COLO829 (cell line): ENCODE data around the gene SSH2.

Source experiments
- DNase-seq: peaks from one replicate; pipeline ENCODE4 v3.0.0; 2012; ENCODE audit warnings: low spot score

The SSH2 gene

DNA sequence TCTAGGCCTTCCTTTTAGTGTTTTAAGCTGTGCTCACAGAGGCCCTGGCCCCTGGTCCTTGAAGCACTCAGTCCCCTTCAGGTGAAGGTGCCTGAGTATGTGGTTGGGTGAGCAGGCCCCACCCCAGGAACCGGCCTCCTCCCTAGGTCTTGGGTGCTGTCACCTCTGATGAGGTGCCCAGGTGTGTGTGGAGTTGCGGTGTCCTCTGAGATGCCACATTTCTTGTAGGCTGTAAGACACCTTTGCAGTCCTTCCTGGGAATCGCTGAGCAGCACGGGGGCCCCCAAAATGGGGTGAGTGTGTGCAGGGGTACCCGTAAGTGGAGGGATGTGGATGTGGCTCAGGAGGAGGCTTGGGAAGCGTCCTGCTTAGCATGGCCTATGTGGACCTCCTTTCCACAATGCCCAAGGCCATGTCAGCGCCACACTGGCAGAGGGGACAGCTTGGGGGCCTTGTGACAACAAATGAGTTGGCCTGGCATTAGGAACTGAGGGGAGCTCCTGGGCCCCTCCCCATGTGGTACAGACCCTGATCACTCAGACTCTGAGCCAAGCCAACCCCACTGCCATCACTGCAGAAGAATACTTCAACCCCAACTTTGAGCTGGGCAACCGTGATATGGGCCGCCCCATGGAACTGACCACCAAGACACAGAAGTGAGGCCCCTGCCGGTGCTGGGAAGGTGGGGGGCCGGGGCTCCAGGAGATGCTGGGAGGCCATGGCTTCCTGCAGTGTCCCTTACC lies 318.5 kb downstream of the SSH2 start:
- DNase-seq: no peak

GRCh38 chr17:29610395-29610794 lies 319.6 kb downstream of the SSH2 start:
- DNase-seq: no peak

GRCh38 chr17:29608986-29609385 lies 321.0 kb downstream of the SSH2 start:
- no peak for DNase-seq

GRCh38 chr17:29607557-29608195 lies 322.4 kb downstream of the SSH2 start:
- no peak for DNase-seq

DNA sequence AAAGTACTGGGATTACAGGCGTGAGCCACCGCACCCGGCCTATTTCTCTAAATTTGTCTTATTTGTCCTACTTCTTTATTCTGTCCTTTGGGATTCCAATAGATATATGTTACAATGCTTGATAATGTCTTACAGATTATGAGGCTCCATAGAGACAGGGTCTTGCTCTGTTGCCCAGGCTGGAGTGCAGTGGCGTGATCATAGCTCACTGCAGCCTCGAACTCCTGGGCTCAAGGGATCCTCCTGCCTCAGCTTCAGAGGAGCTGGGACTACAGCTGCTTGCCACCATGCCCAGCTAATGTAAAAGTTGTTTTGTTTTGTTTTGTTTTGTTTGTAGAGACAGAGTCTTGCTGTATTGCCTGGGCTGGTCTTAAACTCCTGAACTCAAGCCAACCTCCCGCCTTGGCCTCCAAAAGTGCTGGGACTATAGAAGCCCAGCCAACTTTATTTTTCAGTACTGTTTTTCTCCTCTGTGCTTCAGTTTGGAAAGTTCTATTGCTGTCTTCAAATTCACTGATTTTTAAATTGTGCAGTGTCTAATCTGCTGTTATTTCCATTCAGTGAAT lies 326.8 kb downstream of the SSH2 start:
- DNase-seq: no peak

DNA sequence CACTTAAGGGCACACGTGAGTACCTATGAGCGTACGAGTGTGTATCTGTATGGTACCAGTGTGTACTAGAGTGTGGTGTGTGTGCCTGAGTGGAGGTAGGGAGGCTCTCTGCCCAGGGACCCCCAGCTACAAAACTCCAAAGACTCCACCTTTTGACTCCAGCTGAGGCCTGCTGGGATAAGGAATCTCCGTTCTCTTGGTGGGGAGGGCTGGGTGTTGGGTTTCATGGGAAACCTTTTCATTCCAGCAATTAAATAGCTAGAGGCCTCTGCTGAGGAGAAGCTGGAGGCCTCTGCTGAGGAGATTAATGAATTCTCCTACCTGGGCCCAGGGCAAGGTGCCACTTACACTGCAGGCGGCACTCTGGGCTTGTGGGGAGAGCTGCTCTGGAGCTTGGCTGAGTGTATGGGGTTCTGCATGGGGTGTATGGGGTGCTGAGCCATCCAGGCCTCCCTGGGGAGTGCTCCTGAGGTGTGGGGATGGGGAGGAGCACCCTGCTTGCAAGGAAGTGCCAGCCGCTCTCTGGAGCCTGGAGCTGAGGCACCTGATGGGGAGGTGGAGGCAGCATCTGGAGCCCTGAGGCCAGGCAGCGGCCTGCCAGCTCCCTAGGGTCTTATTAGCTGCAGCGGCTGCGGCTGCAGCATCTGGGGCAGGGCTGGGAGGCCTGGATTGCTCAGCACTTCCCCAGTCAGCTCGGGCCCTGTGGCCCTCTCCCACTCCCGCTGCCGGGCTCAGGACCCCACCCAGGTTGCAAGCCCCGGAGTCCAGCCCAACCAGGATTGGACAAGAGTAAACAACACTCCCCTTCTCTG lies 332.5 kb downstream of the SSH2 start:
- DNase-seq: no peak

DNA sequence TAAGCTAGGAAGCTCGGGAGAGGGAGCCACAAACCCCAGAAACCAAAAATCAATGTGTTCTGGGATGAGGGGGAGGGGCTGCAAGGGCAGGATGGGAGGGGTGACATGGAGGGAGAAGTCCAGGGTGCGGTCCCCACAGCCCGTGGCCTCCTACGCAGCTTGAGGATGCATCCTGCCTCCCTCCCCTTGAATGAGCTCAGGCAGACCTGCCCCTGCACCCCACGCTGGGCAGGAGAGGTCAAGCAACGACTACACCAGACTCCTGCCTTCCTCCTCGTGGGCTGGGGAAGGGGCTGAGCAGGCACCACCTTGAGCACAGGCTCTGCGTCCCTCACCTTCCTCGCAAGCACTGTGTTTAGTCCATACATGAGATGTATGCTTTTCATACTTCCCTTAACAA lies 333.2 kb downstream of the SSH2 start:
- DNase-seq: no peak

DNA sequence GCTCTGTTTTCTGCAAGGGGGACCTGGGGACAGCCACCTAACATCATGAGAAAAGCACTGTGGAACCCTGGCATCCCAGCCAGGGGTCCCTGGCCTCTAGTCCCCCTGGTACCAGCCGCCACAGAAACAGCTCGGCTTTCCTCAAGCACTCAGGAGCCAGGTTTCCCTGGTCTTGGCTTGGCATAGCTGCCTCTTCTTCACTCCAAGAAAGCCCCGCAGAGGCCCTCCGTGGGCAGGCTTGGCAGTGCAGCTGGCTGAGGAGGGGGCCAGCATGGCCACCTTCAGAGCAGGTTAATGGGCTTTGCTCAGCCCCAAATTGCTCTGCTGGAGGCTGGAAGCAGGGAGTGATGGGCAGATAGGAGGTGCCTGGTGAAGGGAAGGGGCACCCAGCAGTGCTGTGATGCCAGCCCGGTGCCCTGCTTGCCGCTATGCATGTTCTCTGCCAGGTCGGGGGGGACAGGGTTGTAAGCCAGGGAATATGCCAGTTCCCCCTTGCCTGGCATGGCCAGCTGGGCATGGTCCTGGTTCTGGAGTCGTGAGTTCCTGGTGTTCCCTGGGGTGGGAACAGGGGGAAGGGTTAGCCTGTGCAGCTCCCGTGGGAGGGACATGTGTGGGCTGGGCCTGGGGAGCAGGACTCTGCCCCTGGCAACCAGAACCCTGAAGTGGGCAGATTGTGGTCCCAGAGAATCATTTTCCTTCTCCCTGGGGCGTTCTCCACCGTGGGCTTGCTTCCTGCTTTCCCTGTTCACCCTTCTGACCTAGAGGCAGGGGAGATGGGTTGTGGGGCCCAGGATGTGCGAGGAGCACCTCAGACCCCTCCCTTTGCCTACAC lies 333.9 kb downstream of the SSH2 start:
- DNase-seq: no peak

- DNase-seq: no peak
Measured at GRCh38 chr17:29595107-29595942, 334.7 kb downstream of the SSH2 start.

DNA sequence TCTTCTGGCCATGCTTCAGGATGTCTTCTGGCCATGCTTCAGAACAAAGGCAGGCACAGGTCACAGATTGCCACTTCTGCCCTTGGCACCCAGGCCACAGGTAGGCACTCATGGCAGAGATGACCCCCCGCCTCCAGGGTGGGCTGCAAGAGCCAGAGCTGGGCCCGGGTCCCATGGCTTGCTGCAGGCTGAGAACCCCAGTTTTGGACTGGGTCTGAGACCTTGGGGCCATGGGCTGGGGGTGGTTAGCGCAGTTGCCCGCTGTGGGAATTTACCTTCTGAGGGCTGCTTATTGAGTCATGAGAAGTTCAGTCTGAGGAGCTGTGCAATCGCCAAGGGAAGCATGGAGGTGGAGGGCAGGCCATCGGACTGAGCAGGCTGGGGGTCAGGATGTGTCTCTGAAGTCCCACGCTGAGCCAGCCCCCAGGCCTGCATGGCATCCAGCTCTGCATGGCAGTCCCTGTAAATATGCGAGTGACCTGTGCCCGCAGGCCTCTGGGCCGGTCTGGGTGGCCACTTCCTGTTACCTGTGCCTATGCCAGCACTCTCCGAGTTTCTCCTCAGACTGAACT lies 335.4 kb downstream of the SSH2 start:
- DNase-seq: no peak

DNA sequence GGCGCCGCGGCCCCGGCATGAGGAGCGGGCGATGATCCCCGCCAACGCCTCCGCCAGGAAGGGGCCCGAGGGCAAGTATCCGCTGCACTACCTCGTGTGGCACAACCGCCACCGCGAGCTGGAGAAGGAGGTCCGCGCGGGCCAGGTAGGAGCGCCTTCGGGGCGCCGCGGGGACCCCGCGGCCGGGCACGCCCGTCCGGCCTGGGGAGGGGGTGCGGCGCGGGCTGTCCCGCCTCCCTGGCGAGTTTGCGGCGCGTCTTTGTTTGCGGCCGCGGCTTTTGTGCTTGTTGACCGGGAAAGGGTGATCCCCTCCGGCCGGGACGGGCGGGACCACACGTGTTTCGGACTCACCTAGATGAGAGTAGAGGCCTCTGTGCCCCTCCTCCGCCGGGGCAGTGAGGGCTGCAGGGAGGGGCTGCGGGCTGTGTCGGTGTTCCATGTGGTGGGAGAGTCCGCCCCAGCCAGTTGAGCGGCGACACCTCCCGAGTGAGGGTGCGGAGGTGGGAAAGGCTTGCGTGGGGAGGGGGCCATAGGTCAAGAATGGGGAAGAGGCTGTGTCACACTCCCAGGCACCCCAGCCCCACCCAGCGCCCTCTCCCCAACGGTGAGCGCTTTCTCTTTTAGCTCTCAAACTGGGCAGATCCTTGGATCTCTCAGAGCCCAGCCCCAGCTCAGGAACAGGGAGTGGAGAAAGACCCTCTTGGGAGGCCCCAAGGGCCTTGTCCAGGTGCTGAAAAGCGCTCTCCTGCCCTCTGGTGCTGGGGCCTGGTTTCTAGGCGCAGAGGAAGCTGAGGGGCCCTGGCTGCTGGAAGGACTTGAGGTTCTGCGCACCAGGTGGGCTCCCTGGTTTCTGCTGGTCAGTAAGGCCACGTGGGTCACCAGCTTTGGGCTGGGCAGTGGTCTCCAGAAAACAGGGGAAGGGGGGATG lies 336.2 kb downstream of the SSH2 start:
- no peak for DNase-seq

DNA sequence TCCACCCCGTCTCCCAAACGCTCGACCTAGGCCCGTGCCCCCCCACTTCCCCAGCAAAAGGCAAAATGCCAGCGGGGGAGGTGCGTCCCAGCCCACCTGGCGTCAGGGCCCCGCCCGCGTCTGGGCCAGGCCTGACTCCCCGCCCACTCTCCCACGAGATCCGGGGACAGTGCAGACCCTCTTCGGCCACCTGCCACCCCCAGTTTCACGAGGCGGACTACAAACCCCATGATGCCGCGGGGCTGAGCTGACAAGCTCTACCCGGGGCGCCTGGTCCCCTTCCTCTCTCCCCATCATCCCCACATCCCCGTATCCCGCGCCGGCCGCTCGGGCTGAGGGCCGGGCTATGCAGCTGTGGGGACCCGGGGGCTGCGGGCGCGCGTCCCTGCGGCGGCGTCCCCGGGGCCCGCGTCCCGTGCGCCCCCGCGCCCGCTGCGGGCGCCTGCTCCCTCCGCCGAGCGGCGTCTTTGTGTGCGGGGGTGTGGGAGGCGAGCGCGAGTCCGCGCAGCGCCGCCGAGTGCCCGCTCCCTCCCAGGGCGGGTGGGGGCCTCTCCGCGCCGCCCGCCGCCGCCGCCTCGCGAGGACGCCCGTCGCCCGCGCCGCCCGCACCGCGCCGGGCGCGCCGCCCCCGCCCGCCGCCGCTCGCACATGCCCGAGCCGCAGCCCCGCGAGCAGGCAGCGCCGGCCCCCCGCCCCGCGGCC lies 337.0 kb downstream of the SSH2 start, which contains the start of gene ANKRD13B:
Gene ANKRD13B (plus strand): TSS at position 283 of the 702 bp plus-strand sequence. CDS start 490 bp downstream, outside the sequence.
- DNase-seq: no peak

- DNase-seq: peak; percentile 87
Measured at GRCh38 chr17:29591737-29592608, 338.1 kb downstream of the SSH2 start.

DNA sequence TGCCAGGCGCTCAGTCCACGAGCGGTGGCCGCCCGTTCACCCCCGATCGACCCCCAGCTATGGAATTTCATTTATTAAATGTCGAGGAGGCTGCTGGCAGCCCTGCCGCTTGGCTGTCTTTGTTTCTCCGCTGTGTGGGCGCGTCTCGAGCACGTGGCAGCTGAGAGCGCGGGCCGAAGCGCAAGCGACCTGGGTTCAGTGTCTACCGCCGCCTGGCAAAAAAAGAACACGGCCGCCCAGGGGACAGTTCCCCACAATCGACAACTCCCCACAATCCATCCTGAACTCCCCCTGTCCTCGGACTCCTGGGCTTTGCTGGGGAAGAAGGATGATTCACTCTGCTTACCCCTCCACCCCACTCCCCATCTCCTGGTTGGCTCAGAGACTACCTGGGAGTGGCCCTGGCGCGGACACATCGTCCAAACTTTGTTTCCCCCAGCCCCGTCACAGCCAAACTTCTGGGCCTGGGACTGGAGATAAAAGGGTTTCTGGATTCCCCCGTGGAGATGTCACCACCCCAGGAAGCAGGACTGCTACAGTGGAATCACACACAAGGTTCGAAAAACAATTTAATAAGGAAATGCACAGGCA lies 338.8 kb downstream of the SSH2 start:
- no peak for DNase-seq

GRCh38 chr17:29590411-29591145 lies 339.4 kb downstream of the SSH2 start:
- no peak for DNase-seq
